Adipocyte (in vitro differentiated cells): Measurements from ENCODE around the gene WDFY3.
"Not testable (repeated sequence)": the region's sequence is repeated elsewhere in the genome, so short reads cannot be mapped to it uniquely, and the experiment has no call there.

ENCODE experiments used
- DNase-seq: peaks from one replicate; pipeline ENCODE4 v3.0.0-alpha.2; 2015; ENCODE audit warnings: low read depth
- H3K27me3 ChIP-seq: replicated peaks from 2 replicates; pipeline ENCODE4 v1.7.0; 2013; ENCODE audit warnings: mild to moderate bottlenecking, low read length, moderate library complexity; ENCODE audit not compliant: control insufficient read depth, insufficient read depth
- H3K36me3 ChIP-seq: 2 replicates; pipeline ENCODE4 v1.7.0; 2013; ENCODE audit warnings: low read length, mild to moderate bottlenecking, moderate library complexity; ENCODE audit not compliant: control insufficient read depth, insufficient read depth, severe bottlenecking
- H3K4me1 ChIP-seq: 2 replicates; pipeline ENCODE4 v1.7.0; 2013; ENCODE audit warnings: mild to moderate bottlenecking, low read length, moderate library complexity; ENCODE audit not compliant: control insufficient read depth, insufficient read depth
- H3K4me3 ChIP-seq: 2 replicates; pipeline ENCODE4 v1.7.0; 2013; ENCODE audit warnings: mild to moderate bottlenecking, low read length, moderate library complexity
- H3K9ac ChIP-seq: 2 replicates; pipeline ENCODE4 v1.7.0; 2013; ENCODE audit warnings: mild to moderate bottlenecking, low read length, moderate library complexity
- H3K9me3 ChIP-seq: 2 replicates; pipeline ENCODE4 v1.7.0; 2013; ENCODE audit warnings: mild to moderate bottlenecking, low read length, moderate library complexity; ENCODE audit not compliant: control insufficient read depth

The WDFY3 gene

GRCh38 chr4:84849051-84849640, 117.3 kb downstream of the WDFY3 start:
- Histone ChIP-seq H3K4me1 (peaks cover 41% of the 10 kb centered on the region), H3K36me3 (peaks cover 21% of the 10 kb centered on the region), H3K4me3 (no peak overlapping the region), H3K27me3 (no peaks in the 10 kb centered on the region), H3K9me3 (no peaks in the 10 kb centered on the region), H3K9ac (no peak overlapping the region)
- peak; percentile 70 for DNase-seq

GRCh38 chr4:84848432-84848831, 118.1 kb downstream of the WDFY3 start:
- DNase-seq = no peak
- Histone ChIP-seq H3K27me3 (no peaks in the 10 kb centered on the region), H3K4me3 (peak overlapping the region; percentile 43), H3K36me3 (peaks cover 23% of the 10 kb centered on the region), H3K9me3 (no peaks in the 10 kb centered on the region), H3K9ac (peak overlapping the region; percentile 41), H3K4me1 (peaks cover 41% of the 10 kb centered on the region)

- peak; percentile 10 for DNase-seq
- no peaks in the 10 kb centered on the region for H3K27me3 ChIP-seq
- peak overlapping the region; percentile 51 for H3K9ac ChIP-seq
- H3K36me3 ChIP-seq = peaks cover 23% of the 10 kb centered on the region
- H3K4me3 ChIP-seq = peak overlapping the region; percentile 43
- H3K4me1 ChIP-seq = peaks cover 41% of the 10 kb centered on the region
- H3K9me3 ChIP-seq = no peaks in the 10 kb centered on the region
Measured at GRCh38 chr4:84847978-84848377, 118.5 kb downstream of the WDFY3 start.

GRCh38 chr4:84846985-84847384, 119.5 kb downstream of the WDFY3 start:
- no peak overlapping the region for H3K4me3 ChIP-seq
- H3K9me3 ChIP-seq = no peaks in the 10 kb centered on the region
- H3K9ac ChIP-seq = peak overlapping the region; percentile 5
- peaks cover 23% of the 10 kb centered on the region for H3K36me3 ChIP-seq
- no peak for DNase-seq
- no peaks in the 10 kb centered on the region for H3K27me3 ChIP-seq
- peaks cover 41% of the 10 kb centered on the region for H3K4me1 ChIP-seq

GRCh38 chr4:84841435-84841834, 125.1 kb downstream of the WDFY3 start:
- no peaks in the 10 kb centered on the region for H3K9me3 ChIP-seq
- peaks cover 36% of the 10 kb centered on the region for H3K36me3 ChIP-seq
- peaks cover 9% of the 10 kb centered on the region for H3K4me1 ChIP-seq
- H3K4me3 ChIP-seq = no peak overlapping the region
- no peak overlapping the region for H3K9ac ChIP-seq
- DNase-seq = no peak
- H3K27me3 ChIP-seq = no peaks in the 10 kb centered on the region

- H3K36me3 ChIP-seq = peaks cover 37% of the 10 kb centered on the region
- no peak overlapping the region for H3K9ac ChIP-seq
- H3K4me1 ChIP-seq = no peaks in the 10 kb centered on the region
- DNase-seq = no peak
- no peaks in the 10 kb centered on the region for H3K27me3 ChIP-seq
- no peak overlapping the region for H3K4me3 ChIP-seq
- H3K9me3 ChIP-seq = no peaks in the 10 kb centered on the region
Measured at GRCh38 chr4:84837751-84838150, 128.7 kb downstream of the WDFY3 start.

- not testable (repeated sequence) for H3K4me1 ChIP-seq, H3K9ac ChIP-seq, H3K9me3 ChIP-seq, DNase-seq, H3K27me3 ChIP-seq, H3K4me3 ChIP-seq
- peaks cover 40% of the 10 kb centered on the region for H3K36me3 ChIP-seq
Measured at GRCh38 chr4:84829633-84830032, 136.9 kb downstream of the WDFY3 start.

GRCh38 chr4:84826681-84827080, 139.8 kb downstream of the WDFY3 start:
- no peak overlapping the region for H3K9ac ChIP-seq
- H3K9me3 ChIP-seq = no peaks in the 10 kb centered on the region
- H3K4me1 ChIP-seq = no peaks in the 10 kb centered on the region
- peaks cover 44% of the 10 kb centered on the region for H3K36me3 ChIP-seq
- H3K27me3 ChIP-seq = no peaks in the 10 kb centered on the region
- DNase-seq = peak; percentile 31
- no peak overlapping the region for H3K4me3 ChIP-seq

GRCh38 chr4:84825701-84826341, 140.7 kb downstream of the WDFY3 start:
- DNase-seq = no peak
- Histone ChIP-seq H3K36me3 (peaks cover 49% of the 10 kb centered on the region), H3K4me3 (no peak overlapping the region), H3K9me3 (no peaks in the 10 kb centered on the region), H3K4me1 (peaks cover 4% of the 10 kb centered on the region), H3K9ac (no peak overlapping the region), H3K27me3 (no peaks in the 10 kb centered on the region)

- peak; percentile 43 for DNase-seq
- H3K4me1 ChIP-seq = peaks cover 4% of the 10 kb centered on the region
- H3K36me3 ChIP-seq = peaks cover 59% of the 10 kb centered on the region
- no peaks in the 10 kb centered on the region for H3K9me3 ChIP-seq
- H3K27me3 ChIP-seq = no peaks in the 10 kb centered on the region
- no peak overlapping the region for H3K9ac ChIP-seq
- H3K4me3 ChIP-seq = no peak overlapping the region
Measured at GRCh38 chr4:84821064-84821463, 145.4 kb downstream of the WDFY3 start.

- H3K36me3 ChIP-seq = peaks cover 49% of the 10 kb centered on the region
- no peaks in the 10 kb centered on the region for H3K27me3 ChIP-seq
- peak; percentile 85 for DNase-seq
- H3K4me3 ChIP-seq = no peak overlapping the region
- peaks cover 6% of the 10 kb centered on the region for H3K4me1 ChIP-seq
- no peaks in the 10 kb centered on the region for H3K9me3 ChIP-seq
- no peak overlapping the region for H3K9ac ChIP-seq
Measured at GRCh38 chr4:84814094-84814750, 152.3 kb downstream of the WDFY3 start.
